Skeletal muscle cell (primary cell): Measurements from ENCODE around the gene PADI6.
"Not testable (repeated sequence)": the region's sequence is repeated elsewhere in the genome, so short reads cannot be mapped to it uniquely, and the experiment has no call there.

ENCODE experiments used
- DNase-seq: peaks from one replicate; pipeline ENCODE4 v3.0.0-alpha.2; 2010; ENCODE audit warnings: low read depth
- H3K4me3 ChIP-seq: 2 replicates; pipeline ENCODE4 v1.5.1; 2011; ENCODE audit warnings: low read depth, mild to moderate bottlenecking, control low read depth, low read length, moderate library complexity

The PADI6 gene

DNA sequence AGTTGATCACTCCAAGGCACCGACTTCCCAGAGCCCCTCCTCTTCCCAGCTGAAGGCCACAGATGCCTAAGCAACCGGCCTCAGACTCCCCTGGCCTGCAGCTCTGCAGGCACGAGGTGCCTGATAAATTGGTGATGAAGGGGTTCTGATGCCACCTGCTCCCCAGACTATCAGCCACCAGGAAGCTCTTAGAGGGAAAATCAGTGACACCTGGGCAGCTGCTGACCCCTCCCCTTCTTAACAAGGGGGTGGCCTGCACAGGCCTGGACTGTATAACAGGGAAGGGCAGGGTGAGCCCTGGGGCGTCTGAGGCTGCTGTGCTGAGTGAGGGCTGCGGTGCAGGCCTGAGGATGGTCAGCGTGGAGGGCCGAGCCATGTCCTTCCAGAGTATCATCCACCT is at the start of gene PADI6:
Gene PADI6 (plus strand): TSS at position 301 of the 400 bp plus-strand sequence. CDS start 50 bp downstream, at position 351.
- H3K4me3 ChIP-seq: no peak within 1 kb of the TSS
- DNase-seq: no peak

GRCh38 chr1:17328855-17329254 is 43.1 kb upstream of the PADI6 start:
- no peak for DNase-seq

DNA sequence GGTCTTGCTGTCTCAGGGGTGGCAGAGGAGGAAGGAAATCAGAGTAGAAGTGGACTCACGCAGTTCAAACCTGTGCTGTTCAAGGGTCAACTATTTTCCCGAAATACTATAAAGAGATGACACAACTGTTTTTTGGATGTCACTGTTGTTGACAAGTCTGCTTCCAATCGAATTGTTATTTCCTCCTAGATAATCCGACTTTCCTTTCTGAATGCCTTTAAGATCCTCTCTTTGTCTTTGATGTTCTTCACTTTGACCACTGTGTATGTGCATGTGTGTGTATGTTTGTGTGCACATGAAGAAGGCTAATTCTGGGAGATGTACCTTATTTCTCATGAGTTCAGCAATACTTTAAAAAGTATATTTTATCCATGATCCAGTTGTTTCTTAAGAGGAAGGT is 42.4 kb upstream of the PADI6 start:
- no peak for DNase-seq
- no peak overlapping the region for H3K4me3 ChIP-seq

More at GRCh38 chr1:17328855-17329254, 43.1 kb upstream of the PADI6 start:
- H3K4me3 ChIP-seq: no peak overlapping the region

DNA sequence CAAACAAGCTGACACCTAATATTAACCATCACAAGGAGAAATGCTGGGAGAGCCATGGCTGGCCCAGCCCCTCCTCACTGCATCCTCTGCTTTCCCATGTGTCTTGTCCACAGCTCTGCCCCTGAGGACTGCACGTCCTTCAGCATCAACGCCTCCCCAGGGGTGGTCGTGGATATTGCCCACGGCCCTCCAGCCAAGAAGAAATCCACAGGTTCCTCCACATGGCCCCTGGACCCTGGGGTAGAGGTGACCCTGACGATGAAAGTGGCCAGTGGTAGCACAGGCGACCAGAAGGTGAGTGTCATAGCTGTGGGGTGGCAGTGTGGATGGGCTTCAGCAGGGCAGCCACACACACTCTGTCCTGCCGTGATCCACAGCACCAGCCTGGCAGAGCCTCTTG is 41.1 kb upstream of the PADI6 start:
- H3K4me3 ChIP-seq: no peak overlapping the region
- no peak for DNase-seq

GRCh38 chr1:17333081-17333480 is 38.9 kb upstream of the PADI6 start:
- no peak overlapping the region for H3K4me3 ChIP-seq
- no peak for DNase-seq

DNA sequence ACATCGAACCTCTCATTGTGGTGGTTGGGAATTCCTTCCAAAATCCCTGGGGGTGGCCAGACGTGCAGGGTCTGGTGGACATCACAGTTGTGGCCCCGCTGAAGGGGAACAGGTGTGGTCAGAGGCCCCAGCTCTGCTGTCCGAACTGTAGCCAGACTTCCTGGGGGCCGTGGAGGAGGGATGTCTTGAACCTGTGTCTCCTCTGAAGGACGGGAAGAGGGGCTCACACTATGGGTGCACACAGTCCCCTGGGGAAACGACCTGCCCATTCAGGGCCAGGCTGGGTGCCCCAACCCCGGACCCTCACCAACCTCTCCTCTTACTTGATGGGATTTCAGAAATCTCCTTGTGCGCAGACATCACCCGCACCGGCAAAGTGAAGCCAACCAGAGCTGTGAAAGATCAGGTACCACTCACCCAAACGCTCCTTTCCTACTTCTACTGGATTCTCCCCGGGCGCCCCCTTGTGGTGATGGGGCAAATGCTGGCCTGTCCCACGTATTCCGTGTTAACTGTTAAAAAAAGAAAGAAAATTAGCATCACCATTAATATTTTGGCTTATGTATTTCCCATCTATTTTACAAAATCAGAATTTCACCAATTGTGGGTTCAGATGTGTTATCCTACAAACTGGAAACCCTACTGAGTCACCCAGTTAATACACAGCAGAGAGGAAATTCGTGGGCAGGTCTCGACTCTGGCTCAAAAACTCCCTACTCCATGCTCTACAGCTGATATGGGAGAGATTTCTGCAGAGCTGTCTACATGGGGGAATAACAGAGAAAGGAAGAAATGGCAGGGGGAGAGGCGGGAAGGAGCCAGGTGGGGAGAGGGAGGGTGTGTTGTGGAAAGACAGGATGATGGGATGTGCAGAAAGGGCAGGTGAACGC is 35.9 kb upstream of the PADI6 start:
- peak; percentile 4 for DNase-seq
- H3K4me3 ChIP-seq: no peak overlapping the region

DNA sequence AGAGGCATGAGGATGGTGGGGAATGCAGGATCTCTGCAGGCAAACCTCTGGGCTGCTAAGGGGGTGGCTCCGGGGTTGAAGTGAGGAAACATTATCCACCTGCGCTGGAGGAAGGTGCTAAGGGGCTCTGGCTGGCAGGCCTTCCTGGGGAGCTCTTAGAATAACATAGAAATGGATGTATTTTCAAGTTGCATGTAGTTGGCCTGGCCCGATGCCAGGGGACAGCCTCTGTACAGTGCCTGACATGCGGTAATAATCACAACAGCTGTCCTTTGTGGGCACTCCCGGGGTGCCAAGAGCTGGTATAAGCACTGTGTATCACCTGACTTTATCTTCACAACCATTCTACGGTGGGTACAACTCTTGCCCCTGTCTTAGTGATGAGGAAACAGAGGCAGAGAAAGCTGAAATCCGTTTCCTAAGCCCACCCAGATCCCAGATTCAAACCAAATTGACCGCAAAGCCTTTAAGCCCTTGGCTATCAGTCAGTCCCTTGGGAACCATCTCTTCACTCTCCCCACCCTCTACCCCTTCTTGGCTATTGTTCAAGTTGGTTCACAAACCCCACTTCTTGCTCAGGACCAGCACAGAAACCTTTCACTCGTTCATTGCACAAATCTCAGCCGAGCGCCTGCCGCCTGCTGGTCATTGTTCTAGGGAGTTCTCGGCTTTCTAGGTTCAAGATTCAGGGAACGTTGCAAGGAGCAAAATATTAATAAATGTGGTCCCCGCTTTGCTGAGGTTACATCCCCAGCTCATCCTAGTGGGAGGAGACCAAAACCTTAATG is 33.1 kb upstream of the PADI6 start:
- no peak overlapping the region for H3K4me3 ChIP-seq
- DNase-seq: no peak

- H3K4me3 ChIP-seq: no peak overlapping the region
- DNase-seq: no peak
Observed at GRCh38 chr1:17339521-17339920, 32.5 kb upstream of the PADI6 start.

DNA sequence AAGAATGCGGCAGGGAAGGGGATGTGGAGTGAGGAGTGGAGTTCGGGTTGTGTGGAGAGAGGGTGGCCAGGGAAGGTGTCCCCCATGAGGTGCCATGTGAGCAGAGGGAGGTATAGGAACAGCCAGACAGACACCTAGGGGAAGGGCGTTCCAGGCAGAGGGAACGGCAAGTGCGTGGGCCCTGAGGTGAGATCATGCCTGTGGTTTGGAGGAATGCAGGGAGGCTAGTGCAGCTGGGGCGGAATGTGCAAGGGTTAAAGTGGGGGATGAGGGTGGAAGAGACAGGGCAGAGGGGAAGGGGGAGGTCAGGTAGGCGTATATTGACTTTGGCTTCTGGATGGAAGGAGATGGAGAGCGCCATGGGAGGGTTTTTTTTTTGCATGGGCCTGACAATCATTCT is 31.6 kb upstream of the PADI6 start:
- H3K4me3 ChIP-seq: no peak overlapping the region
- no peak for DNase-seq

GRCh38 chr1:17342014-17342441 is 30.0 kb upstream of the PADI6 start:
- no peak for DNase-seq
- H3K4me3 ChIP-seq: no peak overlapping the region

DNA sequence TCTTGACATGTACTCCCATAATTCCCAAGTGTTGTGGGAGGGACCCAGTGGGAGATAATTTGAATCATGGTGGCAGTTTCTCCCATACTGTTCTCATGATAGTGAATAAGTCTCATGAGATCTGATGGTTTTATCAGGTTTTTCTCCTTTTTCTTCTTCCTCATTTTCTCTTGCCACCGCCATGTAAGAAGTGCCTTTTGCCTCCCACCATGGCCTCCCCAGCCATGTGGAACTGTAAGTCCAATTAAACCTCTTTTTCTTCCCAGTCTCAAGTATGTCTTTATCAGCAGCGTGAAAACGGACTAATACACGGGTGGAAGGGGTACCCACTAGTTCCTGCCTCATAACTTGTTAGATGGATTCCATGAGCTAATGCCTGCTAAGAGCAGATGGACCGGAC is 26.5 kb upstream of the PADI6 start:
- H3K4me3 ChIP-seq, DNase-seq: not testable (repeated sequence)

DNA sequence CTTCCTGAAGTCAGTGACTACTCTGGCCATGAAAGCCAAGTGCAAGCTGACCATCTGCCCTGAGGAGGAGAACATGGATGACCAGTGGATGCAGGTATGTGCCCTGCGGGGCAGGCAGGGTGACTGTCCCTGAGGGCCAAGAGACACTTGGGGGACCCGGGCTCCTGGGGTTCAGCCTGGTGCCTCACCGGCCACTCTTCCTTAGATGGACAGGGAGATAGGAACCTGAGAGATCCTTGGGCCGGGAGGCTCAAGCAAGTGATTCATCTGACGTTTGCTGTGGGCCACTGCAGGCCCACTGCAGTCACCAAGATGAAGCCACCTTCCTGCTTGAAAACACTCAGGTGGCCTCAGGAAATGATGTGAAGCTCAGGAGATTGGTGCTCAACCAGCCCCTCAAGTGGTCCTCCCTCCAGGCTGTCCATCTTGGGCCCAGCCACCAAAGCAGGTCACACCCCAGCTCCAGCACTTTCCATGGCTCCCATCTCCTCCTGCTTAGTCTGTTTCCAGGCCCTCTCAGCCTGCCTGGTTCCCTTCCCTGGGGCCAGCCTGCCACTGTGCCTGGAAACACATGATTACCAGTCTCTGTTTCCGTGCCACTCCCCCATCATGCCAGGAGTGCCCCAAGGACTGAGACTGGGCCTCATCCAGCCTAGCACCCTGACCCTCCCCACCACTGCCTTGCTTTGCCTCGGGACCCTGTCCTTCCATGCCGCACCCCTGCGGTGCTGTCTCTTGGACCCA is 25.8 kb upstream of the PADI6 start:
- no peak overlapping the region for H3K4me3 ChIP-seq
- DNase-seq: no peak

GRCh38 chr1:17347769-17348592 is 24.0 kb upstream of the PADI6 start:
- no peak overlapping the region for H3K4me3 ChIP-seq
- DNase-seq: no peak

DNA sequence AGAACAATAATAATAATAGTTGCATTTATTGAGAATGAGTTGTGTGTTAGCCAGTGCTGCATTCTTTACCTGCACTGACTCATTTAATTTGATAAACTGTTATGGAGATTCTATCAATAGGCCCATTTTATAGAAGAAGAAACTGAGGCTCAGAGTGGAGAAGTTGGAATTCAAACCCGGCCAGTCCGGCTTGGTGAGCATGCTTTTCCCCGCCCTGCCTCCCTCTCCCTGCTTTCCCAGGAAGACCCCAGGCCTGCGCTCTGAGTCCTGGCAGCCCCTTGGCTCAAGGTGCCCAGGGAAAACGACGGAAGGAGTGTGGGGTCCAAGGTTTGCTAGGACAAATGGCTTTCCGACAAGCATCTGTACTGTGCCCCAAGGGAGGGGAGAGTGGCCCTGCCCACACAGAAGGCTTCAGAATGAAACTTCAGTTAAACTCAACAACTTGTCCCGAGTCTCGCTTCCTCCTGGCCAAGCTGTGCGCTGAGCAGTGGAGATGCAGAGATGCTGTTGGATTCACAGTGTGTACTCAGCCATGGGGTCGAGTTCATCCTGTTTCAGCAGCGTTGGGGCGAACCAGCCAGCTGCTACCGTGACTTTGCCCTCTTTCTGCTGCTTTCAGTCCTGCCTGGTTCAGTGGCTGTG is 23.3 kb upstream of the PADI6 start:
- H3K4me3 ChIP-seq: no peak overlapping the region
- DNase-seq: no peak

DNA sequence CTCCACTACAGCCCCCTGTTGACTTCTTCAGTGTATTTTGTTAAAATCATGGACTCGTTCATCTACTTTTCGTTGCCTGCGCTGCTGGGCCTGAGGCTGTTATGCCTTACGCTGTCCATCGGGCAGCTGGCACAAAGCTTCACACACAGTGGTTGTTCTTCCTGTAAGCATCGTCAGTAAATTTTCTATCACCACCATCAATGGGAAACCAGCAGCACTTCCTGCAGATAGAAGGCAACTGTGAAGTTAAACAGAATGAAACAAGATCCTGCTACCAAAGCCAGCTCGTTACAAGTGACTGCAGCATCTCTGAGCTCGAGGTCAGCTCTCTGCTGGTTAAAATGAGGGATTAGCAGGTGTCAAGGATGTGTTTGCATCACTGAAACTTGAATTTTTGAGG is 21.9 kb upstream of the PADI6 start:
- no peak for DNase-seq
- no peak overlapping the region for H3K4me3 ChIP-seq

DNA sequence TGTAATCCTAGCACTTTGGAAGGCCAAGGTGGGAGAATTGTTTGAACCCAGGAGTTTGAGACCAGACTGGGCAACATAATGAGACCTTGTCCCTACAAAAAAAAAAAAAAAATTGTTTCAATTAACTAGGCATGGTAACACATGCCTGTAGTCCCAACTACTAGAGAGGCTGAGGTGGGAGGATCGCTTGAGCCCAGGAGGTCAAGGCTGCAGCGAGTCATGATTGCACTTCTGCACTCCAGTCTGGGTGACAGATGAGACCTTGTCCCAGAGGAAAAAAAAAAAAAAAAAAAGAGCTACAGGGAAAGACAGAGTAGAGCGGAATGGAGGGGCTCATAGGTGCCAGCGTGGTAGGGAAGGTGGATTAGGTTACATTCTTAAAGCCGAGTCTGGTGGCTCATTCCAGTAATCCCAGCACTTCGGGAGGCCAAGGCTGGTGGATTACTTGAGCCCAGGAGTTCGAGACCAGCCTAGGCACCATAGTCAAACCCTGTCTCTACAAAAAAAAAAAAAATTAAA is 21.0 kb upstream of the PADI6 start:
- no peak for DNase-seq
- no peak overlapping the region for H3K4me3 ChIP-seq

DNA sequence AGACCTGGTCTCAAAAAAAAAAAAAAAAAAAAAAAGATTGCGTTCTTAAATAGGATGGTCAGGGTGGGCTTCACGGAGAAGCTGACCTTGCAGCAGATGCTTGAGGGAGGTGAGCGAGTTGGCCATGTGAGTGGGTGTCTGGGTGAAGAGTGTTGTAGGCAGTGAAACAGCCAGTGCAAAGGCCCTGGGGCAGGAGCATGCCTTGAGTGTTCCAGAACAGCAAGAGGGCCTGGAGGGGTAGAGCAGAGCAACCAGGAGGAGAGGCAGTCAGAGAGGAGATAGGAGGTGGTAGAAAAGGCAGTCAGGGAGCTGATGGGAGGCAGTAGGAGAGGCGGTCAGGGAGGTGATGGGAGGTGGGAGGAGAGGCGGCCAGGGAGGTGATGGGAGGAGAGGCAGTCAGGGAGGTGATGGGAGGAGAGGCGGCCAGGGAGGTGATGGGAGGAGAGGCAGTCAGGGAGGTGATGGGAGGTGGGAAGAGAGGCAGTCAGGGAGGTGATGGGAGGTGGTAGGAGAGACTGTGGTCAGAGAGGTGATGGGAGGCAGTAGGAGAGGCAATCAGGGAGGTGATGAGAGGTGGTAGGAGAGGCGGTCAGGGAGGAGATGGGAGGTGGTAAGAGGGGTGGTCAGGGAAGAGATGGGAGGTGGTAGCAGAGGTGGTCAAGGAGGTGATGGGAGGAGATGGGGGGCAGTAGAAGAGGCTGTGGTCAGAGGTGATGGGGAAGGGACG is 20.2 kb upstream of the PADI6 start:
- DNase-seq: no peak

GRCh38 chr1:17352419-17352909 is 19.5 kb upstream of the PADI6 start:
- no peak overlapping the region for H3K4me3 ChIP-seq
- DNase-seq: no peak

More for the DNA sequence above, 20.2 kb upstream of the PADI6 start:
- no peak overlapping the region for H3K4me3 ChIP-seq
